GM12878 (cell line): ENCODE measurements around the gene FUZ. TPM values are rescaled to one million over a fixed set of nuclear protein-coding genes. Genes with fewer than 3 reads are reported as not detected.
A peak's percentile ranks its signal among the peaks of the same experiment; 100 is the strongest.

ENCODE experiments used
- ATAC-seq: fragments of 200-7000 bp; cut with Tn5 transposase; 3 replicates; pipeline ENCODE4 v1.9.1; 2020; ENCODE audit warnings: mild to moderate bottlenecking, moderate library complexity
- BruUV-seq: library from RNA; stranded (reverse); fragments of 400-500 nt; replicated peaks from 2 replicates; lab custom pipeline; 2021; lab: Mats Ljungman, UMichigan
- CTCF ChIA-PET: fragments of 300-600 bp; sonication (Branson Sonifier 250); formaldehyde crosslinking; extraction: SDS; loops from one replicate; lab custom pipeline; 2021; ENCODE audit warnings: inconsistent platforms; lab: Yijun Ruan, JAX
- POLR2A ChIA-PET: fragments of 350-600 bp; formaldehyde crosslinking; extraction: SDS; loops from one replicate; lab custom pipeline; 2021; ENCODE audit warnings: inconsistent platforms; lab: Charles Lee
- RAD21 ChIA-PET: fragments of 300-600 bp; sonication (Branson Sonifier 250); formaldehyde crosslinking; loops from one replicate; lab custom pipeline; 2023; ENCODE audit warnings: antibody characterized with exemption; ENCODE audit not compliant: unreplicated experiment; lab: Charles Lee
- SMC1A ChIA-PET: fragments of 300-600 bp; sonication (Branson Sonifier 250); formaldehyde crosslinking; loops from one replicate; lab custom pipeline; 2023; ENCODE audit not compliant: unreplicated experiment, uncharacterized antibody; lab: Charles Lee
- DNase-seq: peaks from one replicate; pipeline ENCODE4 v3.0.0-alpha.2; 2011; ENCODE audit warnings: low read depth, low spot score
- FAIRE-seq: peaks from 3 replicates; lab custom pipeline; 2011; peaks lifted over from hg19 to GRCh38; lab: Jason Lieb, UNC
- H2AFZ ChIP-seq: 2 replicates; pipeline ENCODE4 v1.6.0; 2011; ENCODE audit warnings: low read depth, low read length, control low read depth; ENCODE audit not compliant: control insufficient read depth
- H3K27ac ChIP-seq: 2 replicates; pipeline ENCODE4 v1.5.1; 2011; ENCODE audit warnings: control low read depth; ENCODE audit not compliant: control insufficient read depth, insufficient read depth
- H3K27me3 ChIP-seq, 2 experiments: replicated peaks in 1 of 2; 2 replicates each; pipeline versions ENCODE4 v1.6.0 to v1.6.1; 2011; ENCODE audit warnings: low read length in 1 of 2; ENCODE audit not compliant: control insufficient read depth in 2 of 2, insufficient read depth in 2 of 2
- H3K36me3 ChIP-seq, 2 experiments: 2 replicates each; pipeline ENCODE4 v1.5.1; 2011; ENCODE audit warnings: low read length in 1 of 2; ENCODE audit not compliant: control insufficient read depth in 2 of 2, insufficient read depth in 2 of 2
- H3K4me1 ChIP-seq: 2 replicates; pipeline ENCODE4 v1.6.1; 2011; ENCODE audit warnings: mild to moderate bottlenecking, low read length, moderate library complexity, mixed read lengths; ENCODE audit not compliant: control insufficient read depth, insufficient read depth
- H3K4me2 ChIP-seq: 2 replicates; pipeline ENCODE4 v1.6.0; 2011; ENCODE audit warnings: control low read depth; ENCODE audit not compliant: control insufficient read depth, insufficient read depth
- H3K4me3 ChIP-seq: fragments of 200-600 bp; sonication (generic); 2 replicates; pipeline ENCODE4 v1.5.1; 2016
- H3K79me2 ChIP-seq: 2 replicates; pipeline ENCODE4 v1.6.0; 2011; ENCODE audit warnings: low read length; ENCODE audit not compliant: control insufficient read depth, insufficient read depth
- H3K9ac ChIP-seq: 2 replicates; pipeline ENCODE4 v1.8.0; 2011; ENCODE audit warnings: low read length, control low read depth, mixed read lengths; ENCODE audit not compliant: control insufficient read depth, insufficient read depth
- H3K9me3 ChIP-seq: replicated peaks from 3 replicates; pipeline ENCODE4 v1.5.1; 2011; ENCODE audit warnings: mild to moderate bottlenecking, low read length; ENCODE audit not compliant: control insufficient read depth, insufficient read depth
- H4K20me1 ChIP-seq: 2 replicates; pipeline ENCODE4 v1.6.0; 2011; ENCODE audit not compliant: control insufficient read depth, insufficient read depth
- BCLAF1 ChIP-seq: fragments of 450-650 bp; IDR thresholded peaks from 2 replicates; pipeline ENCODE4 v1.6.1; 2017; ENCODE audit warnings: antibody characterized with exemption, mild to moderate bottlenecking, moderate library complexity
- BHLHE40 ChIP-seq, 2 experiments: fragments of 450-650 bp in 1 of 2; IDR thresholded peaks; 2 replicates each; pipeline ENCODE4 v1.6.1; 2011 to 2017; ENCODE audit warnings: low read depth in 2 of 2, borderline replicate concordance in 1 of 2, improper control_type of control experiment in 1 of 2, low read length in 1 of 2, mild to moderate bottlenecking in 1 of 2
- E2F4 ChIP-seq: IDR thresholded peaks from 2 replicates; pipeline ENCODE4 v1.6.1; 2012; ENCODE audit warnings: low read depth, low read length, improper control_type of control experiment
- E2F8 ChIP-seq: fragments of 450-650 bp; IDR thresholded peaks from 2 replicates; pipeline ENCODE4 v1.6.1; 2018; ENCODE audit warnings: mild to moderate bottlenecking, low read depth, moderate library complexity; ENCODE audit not compliant: partially characterized antibody
- HSF1 ChIP-seq: fragments of 150-350 bp; IDR thresholded peaks from 2 replicates; pipeline ENCODE4 v1.6.1; 2014; ENCODE audit warnings: mild to moderate bottlenecking, low read depth, low read length
- NR2C1 ChIP-seq: fragments of 450-650 bp; IDR thresholded peaks from 2 replicates; pipeline ENCODE4 v1.6.1; 2017; ENCODE audit warnings: antibody characterized with exemption, mild to moderate bottlenecking, moderate library complexity
- PAX5 ChIP-seq: IDR thresholded peaks from 2 replicates; pipeline ENCODE4 v1.6.1; 2011; ENCODE audit warnings: low read depth, low read length, borderline replicate concordance
- PAX8 ChIP-seq: fragments of 450-650 bp; IDR thresholded peaks from 2 replicates; pipeline ENCODE4 v1.6.1; 2017; ENCODE audit warnings: mild to moderate bottlenecking, moderate library complexity
- POLR2AphosphoS2 ChIP-seq: IDR thresholded peaks from 2 replicates; pipeline ENCODE4 v1.6.1; 2011; ENCODE audit warnings: low read depth, mild to moderate bottlenecking, low read length, improper control_type of control experiment, moderate library complexity
- SMARCA5 ChIP-seq: fragments of 450-650 bp; IDR thresholded peaks from 2 replicates; pipeline ENCODE4 v1.6.1; 2017; ENCODE audit warnings: mild to moderate bottlenecking
- SUPT20H ChIP-seq: IDR thresholded peaks from 2 replicates; pipeline ENCODE4 v1.6.1; 2011; ENCODE audit warnings: low read depth, mild to moderate bottlenecking, low read length, moderate library complexity, borderline replicate concordance; ENCODE audit not compliant: control insufficient read depth
- ZNF207 ChIP-seq: fragments of 450-650 bp; IDR thresholded peaks from 2 replicates; pipeline ENCODE4 v1.6.1; 2014; ENCODE audit warnings: antibody characterized with exemption, mild to moderate bottlenecking, borderline replicate concordance
- ZNF217 ChIP-seq: fragments of 450-650 bp; IDR thresholded peaks from 2 replicates; pipeline ENCODE4 v1.6.1; 2017; ENCODE audit warnings: antibody characterized with exemption, mild to moderate bottlenecking
- WGBS: methylation state at CpG from one replicate; pipeline ENCODE4 v1.1.6; 2016; ENCODE audit warnings: low lambda C conversion rate; ENCODE audit not compliant: insufficient replicate concordance, insufficient coverage; ENCODE audit errors: missing lambda C conversion rate; 5-methylcytosine and 5-hydroxymethylcytosine counted together
- in situ Hi-C: fragments of 300-500 bp; cut with MboI; formaldehyde crosslinking; loops from 9 replicates; pipeline ENCODE4 v1.14.3; 2018; ENCODE audit warnings: mixed read lengths
- intact Hi-C: fragments of 100-400 bp; cut with micrococcal nuclease; formaldehyde crosslinking; loops from one replicate; pipeline ENCODE4 v1.14.2; 2022; ENCODE audit not compliant: unreplicated experiment
- polyA plus RNA-seq, 11 experiments: library from polyadenylated mRNA; depleted of rRNA in 4 of 11; unstranded in 6 of 11; stranded (reverse) in 5 of 11; fragments of >200 nt; fragmentation: Nextera tagmentation in 4 of 11; fragmentation: Illumina TruSeq in 1 of 11; extraction: Ambion mirVana in 4 of 11; extraction: Trizol in 1 of 11; gene quantifications; 1 replicate in 1 of 11; 2 replicates in 10 of 11; pipeline versions ENCODE4 v1.2.1 to v1.2.3, GENCODE V29; 2011 to 2016; ENCODE audit warnings: inconsistent platforms in 2 of 11, missing spikeins in 2 of 11, low read depth in 1 of 11
- total RNA-seq, 4 experiments: library from RNA; depleted of rRNA in 3 of 4; stranded (reverse); fragments of >200 nt in 3 of 4; fragmentation: Illumina TruSeq in 1 of 4; extraction: Trizol in 1 of 4; gene quantifications; 2 replicates each; pipeline versions ENCODE4 v1.2.1 to v1.2.3, GENCODE V29; 2013 to 2021

Gene FUZ
- total and polyA plus RNA-seq, 10 of the 15 experiments (the other 5 are each of a cell fraction or from before 2014, with no cell fraction given): 0.18 to 11.5 (median 8.8) TPM

GRCh38 chr19:49814010-49814409, 918 bp upstream of the FUZ start:
- intact Hi-C loops (no loop called here), in situ Hi-C loops (no loop called here)
- CTCF ChIA-PET: no interaction called here
- Histone ChIP-seq H3K4me1 (peaks cover 7% of the 10 kb centered on the region), H2AFZ (peak overlapping the region; percentile 94), H3K79me2 (peaks cover 9% of the 10 kb centered on the region), H3K36me3 (no peaks in the 10 kb centered on the region), H3K27ac (no peak overlapping the region), H3K27me3 (no peaks in the 10 kb centered on the region), H3K9me3 (no peaks in the 10 kb centered on the region), H3K4me3 (no peak overlapping the region), H3K9ac (no peak overlapping the region), H4K20me1 (no peaks in the 10 kb centered on the region), H3K4me2 (peak overlapping the region; percentile 88)
- no peak for ATAC-seq
- FAIRE-seq: no peak
- DNase-seq: no peak
- BruUV-seq: no TSS peak
- POLR2A ChIA-PET: interaction anchor here (0.7 to 1.5 kb wide), 2 partner anchors 37 to 1485 kb away, joined by 3 to 6 read pairs; partner anchors contain the start of gene PTOV1
- WGBS: 67% methylated on average over 1 of the region's 1 CpG
- SMC1A ChIA-PET: interaction anchor here (1.0 to 2.3 kb wide), 2 partner anchors 29 to 55 kb away, joined by 3 to 6 read pairs; no protein-coding TSS in a partner anchor
- RAD21 ChIA-PET: interaction anchor here (0.6 to 1.4 kb wide), 2 partner anchors 56 to 96 kb away, joined by 3 to 12 read pairs; no protein-coding TSS in a partner anchor
- TF ChIP-seq E2F8: no peak
- no peak for TF ChIP-seq HSF1
- TF ChIP-seq PAX5: no peak
- TF ChIP-seq SMARCA5: no peak
- no peak for TF ChIP-seq POLR2AphosphoS2
- no peak for TF ChIP-seq PAX8
- TF ChIP-seq ZNF217: no peak
- no peak for TF ChIP-seq ZNF207
- no peak for TF ChIP-seq E2F4
- no peak for TF ChIP-seq BCLAF1
- no peak for TF ChIP-seq NR2C1
- TF ChIP-seq BHLHE40 (IDR thresholded peaks at IDR 0.05; ENCODE audit: borderline replicate concordance in 1 of 2, low read depth in 2 of 2, low read length in 1 of 2): no peak
- TF ChIP-seq SUPT20H: no peak
